Endothelial cell of umbilical vein (primary cell): ENCODE results near the gene PROCA1.

Source experiments
- CTCF ChIP-seq, 2 donors: IDR thresholded peaks; 1 replicate in 1 of 2; 2 replicates in 1 of 2; pipeline ENCODE4 v1.5.1; 2011; ENCODE audit warnings: low read length in 2 of 2, mild to moderate bottlenecking in 2 of 2, moderate library complexity in 2 of 2, control low read depth in 1 of 2, inconsistent platforms in 1 of 2, low read depth in 1 of 2; ENCODE audit not compliant: insufficient read depth in 1 of 2; ENCODE audit errors: extremely low read depth in 1 of 2
- EZH2 ChIP-seq: IDR thresholded peaks from 2 replicates; pipeline ENCODE4 v1.6.1; 2012; ENCODE audit warnings: borderline replicate concordance, low read depth, mild to moderate bottlenecking, moderate library complexity, low read length, inconsistent platforms; ENCODE audit not compliant: severe bottlenecking
- FOS ChIP-seq: IDR thresholded peaks from 2 replicates; pipeline ENCODE4 v1.6.1; 2011; ENCODE audit warnings: mild to moderate bottlenecking, low read length, moderate library complexity, borderline replicate concordance; ENCODE audit not compliant: insufficient read depth
- GATA2 ChIP-seq: IDR thresholded peaks from 2 replicates; pipeline ENCODE4 v1.7.0; 2011; ENCODE audit warnings: low read depth, mild to moderate bottlenecking, moderate library complexity, mixed read lengths, low read length; ENCODE audit not compliant: insufficient read length, insufficient read depth
- JUN ChIP-seq: IDR thresholded peaks from 2 replicates; pipeline ENCODE4 v1.6.1; 2011; ENCODE audit warnings: borderline replicate concordance, low read depth; ENCODE audit not compliant: insufficient read length, insufficient read depth
- MAX ChIP-seq: IDR thresholded peaks from 2 replicates; pipeline ENCODE4 v1.6.1; 2011; ENCODE audit not compliant: insufficient read depth, insufficient read length
- MYC ChIP-seq: IDR thresholded peaks from one replicate; pipeline ENCODE4 v1.6.1; 2011; ENCODE audit warnings: mild to moderate bottlenecking, low read depth, low read length
- POLR2A ChIP-seq: IDR thresholded peaks from 2 replicates; pipeline ENCODE4 v1.6.1; 2012; ENCODE audit warnings: low read depth, mild to moderate bottlenecking, control low read depth, low read length
- POLR2AphosphoS5 ChIP-seq: IDR thresholded peaks from 2 replicates; pipeline ENCODE4 v1.6.1; 2012; ENCODE audit warnings: low read depth, mild to moderate bottlenecking, control low read depth, low read length, moderate library complexity; ENCODE audit not compliant: insufficient read depth

GRCh38 chr17:28686296-28686695 is 25.4 kb downstream of the PROCA1 start:
- TF ChIP-seq POLR2AphosphoS5: no peak
- no peak for TF ChIP-seq CTCF (IDR thresholded peaks at IDR 0.05; ENCODE audit: extremely low read depth in 1 of 2, insufficient read depth in 1 of 2, low read depth in 1 of 2, low read length in 2 of 2)
- TF ChIP-seq JUN: no peak
- no peak for TF ChIP-seq EZH2
- no peak for TF ChIP-seq POLR2A
- TF ChIP-seq MAX: no peak
- no peak for TF ChIP-seq MYC
- no peak for TF ChIP-seq GATA2
- no peak for TF ChIP-seq FOS
